AG04450 (cell line): ENCODE data around the gene SLC24A3. TPM values are rescaled to one million over a fixed set of nuclear protein-coding genes. Genes with fewer than 3 reads are reported as not detected.

Experiments used
- CTCF ChIA-PET: fragments of 300-600, 350-600 bp; formaldehyde crosslinking; extraction: SDS; loops from one replicate; lab custom pipeline; 2022; ENCODE audit warnings: antibody characterized with exemption, inconsistent platforms; lab: Charles Lee
- POLR2A ChIA-PET: fragments of 350-600 bp; formaldehyde crosslinking; extraction: SDS; loops from one replicate; lab custom pipeline; 2021; ENCODE audit warnings: antibody characterized with exemption, inconsistent platforms; lab: Yijun Ruan, JAX
- DNase-seq: peaks from one replicate; pipeline ENCODE4 v3.0.0-alpha.2; 2011; ENCODE audit warnings: low read depth, low spot score
- H3K27ac ChIP-seq: one replicate; pipeline ENCODE4 v1.5.1; 2012; ENCODE audit warnings: low read depth, low read length, control low read depth
- H3K27me3 ChIP-seq: one replicate; pipeline ENCODE4 v1.6.0; 2012; ENCODE audit warnings: low read length; ENCODE audit not compliant: control insufficient read depth, insufficient read depth
- H3K4me3 ChIP-seq: 2 replicates; pipeline ENCODE4 v1.5.1; 2011; ENCODE audit warnings: mild to moderate bottlenecking, low read depth, low read length, control low read depth
- H3K9me3 ChIP-seq: 2 replicates; pipeline ENCODE4 v1.5.1; 2012; ENCODE audit warnings: low read length; ENCODE audit not compliant: control insufficient read depth, insufficient read depth
- CTCF ChIP-seq: IDR thresholded peaks from 2 replicates; pipeline ENCODE4 v1.5.1; 2011; ENCODE audit warnings: low read depth, low read length, control low read depth, inconsistent platforms
- polyA plus RNA-seq: library from polyadenylated mRNA; depleted of rRNA; stranded (reverse); fragments of >200 nt; gene quantifications from 2 replicates; pipeline ENCODE4 v1.2.3, GENCODE V29; 2011

Gene SLC24A3
- polyA plus RNA-seq, 1 experiment: not detected

GRCh38 chr20:19456595-19457395 lies 244.4 kb downstream of the SLC24A3 start:
- CTCF ChIA-PET: no interaction called here
- POLR2A ChIA-PET: no interaction called here
- no peak for TF ChIP-seq CTCF
- H3K27ac ChIP-seq: no peak overlapping the region
- no peak for DNase-seq
- peaks cover 3% of the 10 kb centered on the region; the same call in 1 of the 2 replicates for H3K9me3 ChIP-seq
- H3K4me3 ChIP-seq: no peak overlapping the region
- no peaks in the 10 kb centered on the region for H3K27me3 ChIP-seq

GRCh38 chr20:19457611-19458010 lies 245.2 kb downstream of the SLC24A3 start:
- H3K27me3 ChIP-seq: no peaks in the 10 kb centered on the region
- H3K4me3 ChIP-seq: no peak overlapping the region
- peaks cover 8% of the 10 kb centered on the region for H3K9me3 ChIP-seq
- TF ChIP-seq CTCF: no peak
- H3K27ac ChIP-seq: no peak overlapping the region
- no peak for DNase-seq
- CTCF ChIA-PET: no interaction called here
- POLR2A ChIA-PET: no interaction called here

- H3K27ac ChIP-seq: no peak overlapping the region
- ChIA-PET CTCF (no interaction called here), POLR2A (no interaction called here)
- no peak for DNase-seq
- TF ChIP-seq CTCF: no peak
- peaks cover 10% of the 10 kb centered on the region for H3K9me3 ChIP-seq
- H3K4me3 ChIP-seq: no peak overlapping the region
- H3K27me3 ChIP-seq: no peaks in the 10 kb centered on the region
Measured at GRCh38 chr20:19460386-19460785, 247.9 kb downstream of the SLC24A3 start.

- Histone ChIP-seq H3K27me3 (no peaks in the 10 kb centered on the region), H3K9me3 (peaks cover 10% of the 10 kb centered on the region), H3K27ac (no peak overlapping the region), H3K4me3 (no peak overlapping the region)
- DNase-seq: no peak
- CTCF ChIA-PET: no interaction called here
- POLR2A ChIA-PET: no interaction called here
- no peak for TF ChIP-seq CTCF
Measured at GRCh38 chr20:19462491-19462890, 250.0 kb downstream of the SLC24A3 start.

- Histone ChIP-seq H3K27me3 (no peaks in the 10 kb centered on the region), H3K27ac (no peak overlapping the region), H3K9me3 (peaks cover 10% of the 10 kb centered on the region), H3K4me3 (no peak overlapping the region)
- DNase-seq: no peak
- TF ChIP-seq CTCF: no peak
- ChIA-PET POLR2A (no interaction called here), CTCF (no interaction called here)
Measured at GRCh38 chr20:19463597-19463996, 251.2 kb downstream of the SLC24A3 start.
